ENCODE results near the gene TMEM101.

DNA sequence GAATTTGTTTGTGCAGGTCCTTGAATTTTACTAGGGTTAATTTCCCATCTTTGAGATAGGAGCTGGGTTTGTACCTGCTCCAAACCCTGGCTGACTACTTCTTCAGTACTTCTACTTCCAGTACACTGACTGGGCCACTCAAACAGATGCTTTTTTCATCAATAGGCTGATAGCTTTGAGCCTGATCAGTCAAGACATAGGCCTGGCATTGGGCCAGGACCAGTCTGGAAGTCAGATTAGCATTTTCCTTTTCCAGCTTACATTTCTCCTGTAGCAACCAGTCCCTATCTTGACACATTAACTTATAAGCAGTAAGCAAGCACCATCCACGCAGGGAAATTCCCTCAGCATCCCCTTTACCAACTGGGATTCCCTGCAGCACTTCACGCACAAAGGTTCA, 7.5 kb upstream of the TMEM101 start:
- no peak for TF ChIP-seq POLR2A (IDR thresholded peaks at IDR 0.05; ENCODE audit: low read length)
- no peak for TF ChIP-seq GATA1 (IDR thresholded peaks at IDR 0.05; ENCODE audit: low read depth, low read length)

Data from erythroblast (primary cell).